Measurements from ENCODE around the gene DAG1. TPM values are rescaled to one million over a fixed set of nuclear protein-coding genes. Genes with fewer than 3 reads are reported as not detected.

DAG1 gene
- polyA plus RNA-seq, 1 of the 3 experiments (the other 2 are of a cell fraction) = 54.4 TPM

GRCh38 chr3:49523756-49524747 lies 54.0 kb downstream of the DAG1 start:
- ChIA-PET CTCF (interaction anchor here (2.3 kb wide), 1 partner anchor 16 kb away, joined by 13 read pairs; no protein-coding TSS in a partner anchor), POLR2A (no interaction called here)
- WGBS (ENCODE audit: low lambda C conversion rate) = 94% methylated on average over 5 of the region's 5 CpGs

More at GRCh38 chr3:49523756-49524747, 54.0 kb downstream of the DAG1 start:
- Histone ChIP-seq H3K4me2 (no peak overlapping the region), H3K27ac (ENCODE audit: low read depth in 2 of 2, low read length in 1 of 2) (no peak overlapping the region), H3K4me3 (ENCODE audit: low read depth in 2 of 2, low read length in 1 of 2) (no peak overlapping the region), H3K9me3 (no peaks in the 10 kb centered on the region), H4K20me1 (ENCODE audit: insufficient read depth) (no peaks in the 10 kb centered on the region), H3K9me2 (no peaks in the 10 kb centered on the region), H2AFZ (ENCODE audit: low read depth) (no peak overlapping the region), H3K27me3 (ENCODE audit: insufficient read depth) (no peaks in the 10 kb centered on the region), H3K4me1 (ENCODE audit: control insufficient read depth in 1 of 2, insufficient read depth in 2 of 2, low read depth in 1 of 2, low read length in 1 of 2) (peaks cover 0 to 4% of the 10 kb centered on the region in 2 experiments; a peak in 1 of 4 replicates), H3K36me3 (replicated peaks in 1 of 2; ENCODE audit: control insufficient read depth in 1 of 2, insufficient read depth in 2 of 2, low read length in 1 of 2) (peaks cover 2 to 5% of the 10 kb centered on the region in 2 experiments), H3K79me2 (ENCODE audit: insufficient read depth) (peaks cover 7% of the 10 kb centered on the region; the same call in 1 of the 2 replicates), H3K9ac (no peak overlapping the region), H3F3A (replicated peaks; ENCODE audit: insufficient read depth) (no peaks in the 10 kb centered on the region)
- TF ChIP-seq PBX3 (IDR thresholded peaks at IDR 0.05) (no peak), RCOR1 (IDR thresholded peaks at IDR 0.05; ENCODE audit: low read length) (no peak), TAF1 (IDR thresholded peaks at IDR 0.05; ENCODE audit: borderline replicate concordance, low read depth, low read length) (no peak), MXI1 (IDR thresholded peaks at IDR 0.05; ENCODE audit: low read depth, low read length) (no peak), TEAD4 (IDR thresholded peaks at IDR 0.05; ENCODE audit: borderline replicate concordance, insufficient read depth) (no peak), CTCF (IDR thresholded peaks at IDR 0.05) (no peak), TCF12 (IDR thresholded peaks at IDR 0.05) (no peak), SMC3 (IDR thresholded peaks at IDR 0.05; ENCODE audit: low read depth, low read length) (no peak), JUND (IDR thresholded peaks at IDR 0.05) (no peak), FOSL2 (IDR thresholded peaks at IDR 0.05; ENCODE audit: borderline replicate concordance, low read depth) (no peak), YY1 (IDR thresholded peaks at IDR 0.05; ENCODE audit: low read depth) (no peak), MEF2A (IDR thresholded peaks at IDR 0.05; ENCODE audit: borderline replicate concordance, low read depth) (no peak), FOXM1 (IDR thresholded peaks at IDR 0.05; ENCODE audit: low read depth) (no peak), FOXJ3 (CRISPR knock-in tag; IDR thresholded peaks at IDR 0.05) (no peak), NFIC (IDR thresholded peaks at IDR 0.05; ENCODE audit: borderline replicate concordance) (no peak)
- TF ChIP-seq, protein P1, sequence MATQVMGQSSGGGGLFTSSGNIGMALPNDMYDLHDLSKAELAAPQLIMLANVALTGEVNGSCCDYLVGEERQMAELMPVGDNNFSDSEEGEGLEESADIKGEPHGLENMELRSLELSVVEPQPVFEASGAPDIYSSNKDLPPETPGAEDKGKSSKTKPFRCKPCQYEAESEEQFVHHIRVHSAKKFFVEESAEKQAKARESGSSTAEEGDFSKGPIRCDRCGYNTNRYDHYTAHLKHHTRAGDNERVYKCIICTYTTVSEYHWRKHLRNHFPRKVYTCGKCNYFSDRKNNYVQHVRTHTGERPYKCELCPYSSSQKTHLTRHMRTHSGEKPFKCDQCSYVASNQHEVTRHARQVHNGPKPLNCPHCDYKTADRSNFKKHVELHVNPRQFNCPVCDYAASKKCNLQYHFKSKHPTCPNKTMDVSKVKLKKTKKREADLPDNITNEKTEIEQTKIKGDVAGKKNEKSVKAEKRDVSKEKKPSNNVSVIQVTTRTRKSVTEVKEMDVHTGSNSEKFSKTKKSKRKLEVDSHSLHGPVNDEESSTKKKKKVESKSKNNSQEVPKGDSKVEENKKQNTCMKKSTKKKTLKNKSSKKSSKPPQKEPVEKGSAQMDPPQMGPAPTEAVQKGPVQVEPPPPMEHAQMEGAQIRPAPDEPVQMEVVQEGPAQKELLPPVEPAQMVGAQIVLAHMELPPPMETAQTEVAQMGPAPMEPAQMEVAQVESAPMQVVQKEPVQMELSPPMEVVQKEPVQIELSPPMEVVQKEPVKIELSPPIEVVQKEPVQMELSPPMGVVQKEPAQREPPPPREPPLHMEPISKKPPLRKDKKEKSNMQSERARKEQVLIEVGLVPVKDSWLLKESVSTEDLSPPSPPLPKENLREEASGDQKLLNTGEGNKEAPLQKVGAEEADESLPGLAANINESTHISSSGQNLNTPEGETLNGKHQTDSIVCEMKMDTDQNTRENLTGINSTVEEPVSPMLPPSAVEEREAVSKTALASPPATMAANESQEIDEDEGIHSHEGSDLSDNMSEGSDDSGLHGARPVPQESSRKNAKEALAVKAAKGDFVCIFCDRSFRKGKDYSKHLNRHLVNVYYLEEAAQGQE (IDR thresholded peaks at IDR 0.05; ENCODE audit: low read depth, low read length) = no peak
- TF ChIP-seq, protein P2, sequence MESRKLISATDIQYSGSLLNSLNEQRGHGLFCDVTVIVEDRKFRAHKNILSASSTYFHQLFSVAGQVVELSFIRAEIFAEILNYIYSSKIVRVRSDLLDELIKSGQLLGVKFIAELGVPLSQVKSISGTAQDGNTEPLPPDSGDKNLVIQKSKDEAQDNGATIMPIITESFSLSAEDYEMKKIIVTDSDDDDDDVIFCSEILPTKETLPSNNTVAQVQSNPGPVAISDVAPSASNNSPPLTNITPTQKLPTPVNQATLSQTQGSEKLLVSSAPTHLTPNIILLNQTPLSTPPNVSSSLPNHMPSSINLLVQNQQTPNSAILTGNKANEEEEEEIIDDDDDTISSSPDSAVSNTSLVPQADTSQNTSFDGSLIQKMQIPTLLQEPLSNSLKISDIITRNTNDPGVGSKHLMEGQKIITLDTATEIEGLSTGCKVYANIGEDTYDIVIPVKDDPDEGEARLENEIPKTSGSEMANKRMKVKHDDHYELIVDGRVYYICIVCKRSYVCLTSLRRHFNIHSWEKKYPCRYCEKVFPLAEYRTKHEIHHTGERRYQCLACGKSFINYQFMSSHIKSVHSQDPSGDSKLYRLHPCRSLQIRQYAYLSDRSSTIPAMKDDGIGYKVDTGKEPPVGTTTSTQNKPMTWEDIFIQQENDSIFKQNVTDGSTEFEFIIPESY (IDR thresholded peaks at IDR 0.05; ENCODE audit: borderline replicate concordance, low read depth) = no peak
- no peak for DNase-seq

Measured in SK-N-SH (cell line).